Measurements from ENCODE around the gene ABCC4.

DNA sequence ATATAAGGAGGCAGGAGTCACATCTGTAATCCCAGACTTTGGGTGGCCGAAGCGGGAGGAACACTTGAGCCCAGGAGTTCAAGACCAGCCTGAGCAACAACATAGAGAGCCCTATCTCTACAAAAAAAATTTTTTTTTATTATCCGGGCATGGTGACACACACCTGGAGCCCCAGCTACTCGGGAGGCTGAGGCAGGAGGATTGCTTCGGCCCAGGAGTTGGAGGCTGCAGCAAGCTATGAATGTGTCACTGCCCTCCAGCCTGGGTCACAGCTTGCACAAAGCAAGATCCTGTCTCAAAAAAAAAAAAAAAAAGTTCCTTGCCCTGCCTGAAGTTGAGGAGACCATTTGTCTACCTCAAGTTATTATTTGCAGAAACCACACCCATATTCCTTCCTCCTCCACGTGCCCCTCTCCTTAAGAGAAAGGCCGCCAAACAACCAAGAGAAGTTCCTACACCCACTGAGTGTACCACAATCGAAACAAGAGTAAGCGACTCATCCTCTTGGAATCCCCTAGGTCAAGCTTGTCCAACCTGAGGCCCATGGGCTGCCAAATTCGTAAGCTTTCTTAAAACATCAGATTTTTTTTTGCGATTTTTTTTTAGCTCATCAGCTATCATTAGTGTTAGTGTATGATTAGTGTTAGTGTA lies 2.2 kb downstream of the ABCC4 start:
- TF ChIP-seq, protein P1, sequence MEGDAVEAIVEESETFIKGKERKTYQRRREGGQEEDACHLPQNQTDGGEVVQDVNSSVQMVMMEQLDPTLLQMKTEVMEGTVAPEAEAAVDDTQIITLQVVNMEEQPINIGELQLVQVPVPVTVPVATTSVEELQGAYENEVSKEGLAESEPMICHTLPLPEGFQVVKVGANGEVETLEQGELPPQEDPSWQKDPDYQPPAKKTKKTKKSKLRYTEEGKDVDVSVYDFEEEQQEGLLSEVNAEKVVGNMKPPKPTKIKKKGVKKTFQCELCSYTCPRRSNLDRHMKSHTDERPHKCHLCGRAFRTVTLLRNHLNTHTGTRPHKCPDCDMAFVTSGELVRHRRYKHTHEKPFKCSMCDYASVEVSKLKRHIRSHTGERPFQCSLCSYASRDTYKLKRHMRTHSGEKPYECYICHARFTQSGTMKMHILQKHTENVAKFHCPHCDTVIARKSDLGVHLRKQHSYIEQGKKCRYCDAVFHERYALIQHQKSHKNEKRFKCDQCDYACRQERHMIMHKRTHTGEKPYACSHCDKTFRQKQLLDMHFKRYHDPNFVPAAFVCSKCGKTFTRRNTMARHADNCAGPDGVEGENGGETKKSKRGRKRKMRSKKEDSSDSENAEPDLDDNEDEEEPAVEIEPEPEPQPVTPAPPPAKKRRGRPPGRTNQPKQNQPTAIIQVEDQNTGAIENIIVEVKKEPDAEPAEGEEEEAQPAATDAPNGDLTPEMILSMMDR (IDR thresholded peaks at IDR 0.05 in 8 of 11, conservative IDR thresholded peaks at IDR 0.05 in 3 of 11): no peak
- no peak for TF ChIP-seq POLR2A (IDR thresholded peaks at IDR 0.05)
- TF ChIP-seq POLR2AphosphoS5 (IDR thresholded peaks at IDR 0.05): no peak

Measured in spleen (tissue), 7 donors.